Astrocyte (in vitro differentiated cells and primary cell): Measurements from ENCODE around the gene DDX55. TPM values are rescaled to one million over a fixed set of nuclear protein-coding genes. Genes with fewer than 3 reads are reported as not detected.
"Not testable (repeated sequence)": the region's sequence is repeated elsewhere in the genome, so short reads cannot be mapped to it uniquely, and the experiment has no call there.

Source experiments
- DNase-seq: peaks from one replicate; pipeline ENCODE4 v3.0.0-alpha.2; 2010; ENCODE audit warnings: low read depth
- FAIRE-seq: peaks from 2 replicates; lab custom pipeline; 2011; peaks lifted over from hg19 to GRCh38; lab: Jason Lieb, UNC
- H2AFZ ChIP-seq: 2 replicates; pipeline ENCODE4 v1.6.0; 2012; ENCODE audit warnings: low read depth, low read length, inconsistent platforms
- H3K27ac ChIP-seq: 2 replicates; pipeline ENCODE4 v1.5.1; 2011; ENCODE audit warnings: low read depth, low read length, inconsistent platforms
- H3K27me3 ChIP-seq: 2 replicates; pipeline ENCODE4 v1.6.0; 2011; ENCODE audit warnings: low read length, inconsistent platforms; ENCODE audit not compliant: insufficient read depth
- H3K36me3 ChIP-seq: 2 replicates; pipeline ENCODE4 v1.5.1; 2011; ENCODE audit warnings: low read length, inconsistent platforms; ENCODE audit not compliant: insufficient read depth
- H3K4me1 ChIP-seq: 2 replicates; pipeline ENCODE4 v1.5.1; 2011; ENCODE audit warnings: low read length, inconsistent platforms; ENCODE audit not compliant: insufficient read depth
- H3K4me2 ChIP-seq: 2 replicates; pipeline ENCODE4 v1.6.0; 2012; ENCODE audit warnings: low read length, inconsistent platforms
- H3K4me3 ChIP-seq: 2 replicates; pipeline ENCODE4 v1.5.1; 2011; ENCODE audit warnings: low read depth, mild to moderate bottlenecking, low read length, inconsistent platforms; ENCODE audit not compliant: insufficient read depth
- H3K79me2 ChIP-seq: 2 replicates; pipeline ENCODE4 v1.6.0; 2012; ENCODE audit warnings: mild to moderate bottlenecking, low read length, inconsistent platforms; ENCODE audit not compliant: insufficient read depth
- H3K9ac ChIP-seq: 2 replicates; pipeline ENCODE4 v1.6.0; 2012; ENCODE audit warnings: mild to moderate bottlenecking, low read length, inconsistent platforms
- H3K9me3 ChIP-seq: 2 replicates; pipeline ENCODE4 v1.5.1; 2012; ENCODE audit warnings: low read depth, mild to moderate bottlenecking, low read length, inconsistent platforms; ENCODE audit not compliant: insufficient read depth
- H4K20me1 ChIP-seq: 2 replicates; pipeline ENCODE4 v1.6.0; 2012; ENCODE audit warnings: low read length, inconsistent platforms; ENCODE audit not compliant: insufficient read depth
- H3K27ac Mint-ChIP-seq: one replicate; pipeline ENCODE4 v1.8.0; 2021; ENCODE audit warnings: mild to moderate bottlenecking, mixed read lengths; ENCODE audit not compliant: unreplicated experiment
- H3K27me3 Mint-ChIP-seq: one replicate; pipeline ENCODE4 v1.8.0; 2021; ENCODE audit warnings: low read depth, mixed read lengths; ENCODE audit not compliant: unreplicated experiment
- H3K36me3 Mint-ChIP-seq: one replicate; pipeline ENCODE4 v1.8.0; 2021; ENCODE audit warnings: low read depth, mixed read lengths; ENCODE audit not compliant: unreplicated experiment
- H3K4me1 Mint-ChIP-seq: one replicate; pipeline ENCODE4 v1.8.0; 2021; ENCODE audit warnings: low read depth, mixed read lengths; ENCODE audit not compliant: unreplicated experiment
- H3K4me3 Mint-ChIP-seq: one replicate; pipeline ENCODE4 v1.8.0; 2021; ENCODE audit warnings: mild to moderate bottlenecking, moderate library complexity, mixed read lengths; ENCODE audit not compliant: unreplicated experiment
- H3K9me3 Mint-ChIP-seq: one replicate; pipeline ENCODE4 v1.8.0; 2021; ENCODE audit warnings: mild to moderate bottlenecking, mixed read lengths; ENCODE audit not compliant: unreplicated experiment
- CTCF ChIP-seq: IDR thresholded peaks from 2 replicates; pipeline ENCODE4 v1.5.1; 2011; ENCODE audit warnings: low read depth, mild to moderate bottlenecking, inconsistent platforms, low read length, moderate library complexity; ENCODE audit not compliant: insufficient read depth
- EZH2 ChIP-seq: IDR thresholded peaks from 2 replicates; pipeline ENCODE4 v1.6.1; 2012; ENCODE audit warnings: mild to moderate bottlenecking, low read length, inconsistent platforms; ENCODE audit not compliant: insufficient read depth
- total RNA-seq: library from RNA; stranded (reverse); gene quantifications from 2 replicates; pipeline ENCODE4 v1.2.1, GENCODE V29; 2021

Gene DDX55
- total RNA-seq, 1 donor from 2014 or later: 20.1 TPM

- Histone ChIP-seq H3K27ac (no peak overlapping the region), H3K27me3 (no peaks in the 10 kb centered on the region), H3K9me3 (no peaks in the 10 kb centered on the region), H3K79me2 (no peaks in the 10 kb centered on the region), H3K9ac (no peak overlapping the region), H3K4me3 (no peak overlapping the region), H3K36me3 (no peaks in the 10 kb centered on the region), H4K20me1 (no peaks in the 10 kb centered on the region), H3K4me2 (no peak overlapping the region), H3K4me1 (no peaks in the 10 kb centered on the region), H2AFZ (no peak overlapping the region)
- DNase-seq (no peak), FAIRE-seq (no peak)
- Mint-ChIP-seq H3K36me3 (peaks cover 4% of the 10 kb centered on the region), H3K4me1 (peaks cover 13% of the 10 kb centered on the region), H3K4me3 (peak overlapping the region; percentile 0), H3K9me3 (no peaks in the 10 kb centered on the region), H3K27ac (no peak overlapping the region), H3K27me3 (no peaks in the 10 kb centered on the region)
- TF ChIP-seq CTCF (no peak), EZH2 (no peak)
Observed at GRCh38 chr12:123573870-123574269, 28.0 kb upstream of the DDX55 start.

DNA sequence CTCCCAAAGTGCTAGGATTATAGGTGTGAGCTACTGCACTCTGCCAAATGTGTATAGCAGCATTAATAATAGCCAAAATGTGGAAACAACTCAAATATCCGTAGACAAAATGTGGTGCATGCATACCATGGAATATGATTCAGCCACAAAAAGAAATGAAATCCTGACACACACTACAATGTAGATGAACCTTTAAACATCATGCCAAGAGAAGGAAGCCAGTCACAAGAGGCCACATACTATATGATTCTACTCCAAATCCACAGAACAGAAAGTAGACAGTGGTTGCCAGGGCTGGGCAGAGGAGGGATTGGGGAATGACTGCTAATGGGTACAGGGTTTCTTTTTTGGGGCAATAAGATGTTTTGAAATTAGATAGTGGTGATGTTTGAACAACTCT is 25.3 kb upstream of the DDX55 start:
- no peaks in the 10 kb centered on the region for H3K36me3 ChIP-seq
- FAIRE-seq (no peak), DNase-seq (peak; percentile 19)
- no peaks in the 10 kb centered on the region for H3K27me3 Mint-ChIP-seq
- peaks cover 4% of the 10 kb centered on the region for H3K36me3 Mint-ChIP-seq
- no peak overlapping the region for H3K27ac Mint-ChIP-seq
- no peaks in the 10 kb centered on the region for H3K4me1 ChIP-seq
- no peaks in the 10 kb centered on the region for H3K9me3 ChIP-seq
- peaks cover 2% of the 10 kb centered on the region for H3K4me1 Mint-ChIP-seq
- no peak overlapping the region for H3K9ac ChIP-seq
- no peaks in the 10 kb centered on the region for H3K9me3 Mint-ChIP-seq
- no peaks in the 10 kb centered on the region for H3K79me2 ChIP-seq
- no peaks in the 10 kb centered on the region for H3K27me3 ChIP-seq
- TF ChIP-seq CTCF: no peak
- no peak for TF ChIP-seq EZH2
- no peak overlapping the region for H3K4me3 ChIP-seq
- no peaks in the 10 kb centered on the region for H4K20me1 ChIP-seq
- no peak overlapping the region for H3K27ac ChIP-seq
- H2AFZ ChIP-seq: no peak overlapping the region
- H3K4me2 ChIP-seq: no peak overlapping the region
- peak overlapping the region; percentile 0 for H3K4me3 Mint-ChIP-seq

- no peak for FAIRE-seq
- H3K4me1 Mint-ChIP-seq: peaks cover 8% of the 10 kb centered on the region
- H3K4me3 ChIP-seq: no peak overlapping the region
- peaks cover 5% of the 10 kb centered on the region for H4K20me1 ChIP-seq
- H3K27ac ChIP-seq: no peak overlapping the region
- no peak overlapping the region for H3K27ac Mint-ChIP-seq
- no peak for DNase-seq
- no peaks in the 10 kb centered on the region for H3K9me3 Mint-ChIP-seq
- no peaks in the 10 kb centered on the region for H3K27me3 ChIP-seq
- H3K4me1 ChIP-seq: no peaks in the 10 kb centered on the region
- no peak overlapping the region for H3K9ac ChIP-seq
- H3K36me3 Mint-ChIP-seq: peaks cover 4% of the 10 kb centered on the region
- H3K27me3 Mint-ChIP-seq: no peaks in the 10 kb centered on the region
- no peak overlapping the region for H3K4me2 ChIP-seq
- no peaks in the 10 kb centered on the region for H3K36me3 ChIP-seq
- peaks cover 13% of the 10 kb centered on the region for H3K79me2 ChIP-seq
- H3K9me3 ChIP-seq: no peaks in the 10 kb centered on the region
- H2AFZ ChIP-seq: no peak overlapping the region
- TF ChIP-seq EZH2 (no peak), CTCF (no peak)
- peak overlapping the region; percentile 9 for H3K4me3 Mint-ChIP-seq
Observed at GRCh38 chr12:123578243-123578642, 23.7 kb upstream of the DDX55 start.

DNA sequence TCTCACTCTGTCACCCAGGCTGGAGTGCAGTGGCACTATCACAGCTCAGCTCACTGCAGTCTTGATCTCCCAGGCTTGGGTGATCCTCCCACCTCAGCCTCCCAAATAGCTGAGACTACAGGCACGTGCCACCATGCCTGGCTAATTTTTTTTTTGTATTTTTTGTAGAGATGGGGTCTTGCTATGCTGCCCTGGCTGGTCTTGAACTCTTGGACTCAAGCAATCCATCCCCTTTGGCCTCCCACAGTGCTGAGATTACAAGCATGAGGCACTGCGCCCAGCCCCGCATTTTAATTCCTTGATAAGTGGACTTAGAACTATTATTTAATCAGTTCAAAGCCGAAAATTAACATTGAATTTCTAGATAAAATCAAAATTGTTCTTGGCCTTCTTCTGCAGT is 23.1 kb upstream of the DDX55 start:
- not testable (repeated sequence) for H3K27ac ChIP-seq, H3K4me3 ChIP-seq, DNase-seq, H3K27me3 ChIP-seq, H3K4me1 ChIP-seq, H2AFZ ChIP-seq, H3K4me3 Mint-ChIP-seq, H3K27me3 Mint-ChIP-seq, H3K36me3 Mint-ChIP-seq, H3K9me3 ChIP-seq, FAIRE-seq, H3K4me1 Mint-ChIP-seq, H4K20me1 ChIP-seq, H3K9me3 Mint-ChIP-seq, H3K27ac Mint-ChIP-seq, H3K36me3 ChIP-seq, H3K4me2 ChIP-seq, H3K9ac ChIP-seq
- H3K79me2 ChIP-seq: peaks cover 17% of the 10 kb centered on the region
